GM12878 (cell line): ENCODE measurements around the gene SUMF1. TPM values are rescaled to one million over a fixed set of nuclear protein-coding genes. Genes with fewer than 3 reads are reported as not detected.

Experiments
- ATAC-seq: fragments of 200-7000 bp; cut with Tn5 transposase; 3 replicates; pipeline ENCODE4 v1.9.1; 2020; ENCODE audit warnings: mild to moderate bottlenecking, moderate library complexity
- BruUV-seq: library from RNA; stranded (reverse); fragments of 400-500 nt; replicated peaks from 2 replicates; lab custom pipeline; 2021; lab: Mats Ljungman, UMichigan
- CTCF ChIA-PET: fragments of 300-600 bp; sonication (Branson Sonifier 250); formaldehyde crosslinking; extraction: SDS; loops from one replicate; lab custom pipeline; 2021; ENCODE audit warnings: inconsistent platforms; lab: Yijun Ruan, JAX
- POLR2A ChIA-PET: fragments of 350-600 bp; formaldehyde crosslinking; extraction: SDS; loops from one replicate; lab custom pipeline; 2021; ENCODE audit warnings: inconsistent platforms; lab: Charles Lee
- RAD21 ChIA-PET: fragments of 300-600 bp; sonication (Branson Sonifier 250); formaldehyde crosslinking; loops from one replicate; lab custom pipeline; 2023; ENCODE audit warnings: antibody characterized with exemption; ENCODE audit not compliant: unreplicated experiment; lab: Charles Lee
- SMC1A ChIA-PET: fragments of 300-600 bp; sonication (Branson Sonifier 250); formaldehyde crosslinking; loops from one replicate; lab custom pipeline; 2023; ENCODE audit not compliant: unreplicated experiment, uncharacterized antibody; lab: Charles Lee
- DNase-seq: peaks from one replicate; pipeline ENCODE4 v3.0.0-alpha.2; 2011; ENCODE audit warnings: low read depth, low spot score
- FAIRE-seq: peaks from 3 replicates; lab custom pipeline; 2011; peaks lifted over from hg19 to GRCh38; lab: Jason Lieb, UNC
- H2AFZ ChIP-seq: 2 replicates; pipeline ENCODE4 v1.6.0; 2011; ENCODE audit warnings: low read depth, low read length, control low read depth; ENCODE audit not compliant: control insufficient read depth
- H3K27ac ChIP-seq: 2 replicates; pipeline ENCODE4 v1.5.1; 2011; ENCODE audit warnings: control low read depth; ENCODE audit not compliant: control insufficient read depth, insufficient read depth
- H3K27me3 ChIP-seq, 2 experiments: replicated peaks in 1 of 2; 2 replicates each; pipeline versions ENCODE4 v1.6.0 to v1.6.1; 2011; ENCODE audit warnings: low read length in 1 of 2; ENCODE audit not compliant: control insufficient read depth in 2 of 2, insufficient read depth in 2 of 2
- H3K36me3 ChIP-seq, 2 experiments: 2 replicates each; pipeline ENCODE4 v1.5.1; 2011; ENCODE audit warnings: low read length in 1 of 2; ENCODE audit not compliant: control insufficient read depth in 2 of 2, insufficient read depth in 2 of 2
- H3K4me1 ChIP-seq: 2 replicates; pipeline ENCODE4 v1.6.1; 2011; ENCODE audit warnings: mild to moderate bottlenecking, low read length, moderate library complexity, mixed read lengths; ENCODE audit not compliant: control insufficient read depth, insufficient read depth
- H3K4me2 ChIP-seq: 2 replicates; pipeline ENCODE4 v1.6.0; 2011; ENCODE audit warnings: control low read depth; ENCODE audit not compliant: control insufficient read depth, insufficient read depth
- H3K4me3 ChIP-seq: fragments of 200-600 bp; sonication (generic); 2 replicates; pipeline ENCODE4 v1.5.1; 2016
- H3K79me2 ChIP-seq: 2 replicates; pipeline ENCODE4 v1.6.0; 2011; ENCODE audit warnings: low read length; ENCODE audit not compliant: control insufficient read depth, insufficient read depth
- H3K9ac ChIP-seq: 2 replicates; pipeline ENCODE4 v1.8.0; 2011; ENCODE audit warnings: low read length, control low read depth, mixed read lengths; ENCODE audit not compliant: control insufficient read depth, insufficient read depth
- H3K9me3 ChIP-seq: replicated peaks from 3 replicates; pipeline ENCODE4 v1.5.1; 2011; ENCODE audit warnings: mild to moderate bottlenecking, low read length; ENCODE audit not compliant: control insufficient read depth, insufficient read depth
- H4K20me1 ChIP-seq: 2 replicates; pipeline ENCODE4 v1.6.0; 2011; ENCODE audit not compliant: control insufficient read depth, insufficient read depth
- BHLHE40 ChIP-seq, 2 experiments: fragments of 450-650 bp in 1 of 2; IDR thresholded peaks; 2 replicates each; pipeline ENCODE4 v1.6.1; 2011 to 2017; ENCODE audit warnings: low read depth in 2 of 2, borderline replicate concordance in 1 of 2, improper control_type of control experiment in 1 of 2, low read length in 1 of 2, mild to moderate bottlenecking in 1 of 2
- ESRRA ChIP-seq: IDR thresholded peaks from 2 replicates; pipeline ENCODE4 v1.6.1; 2012; ENCODE audit warnings: mild to moderate bottlenecking, low read length, improper control_type of control experiment
- NBN ChIP-seq: fragments of 450-650 bp; IDR thresholded peaks from 2 replicates; pipeline ENCODE4 v1.6.1; 2016
- NFYB ChIP-seq: IDR thresholded peaks from 2 replicates; pipeline ENCODE4 v1.6.1; 2011; ENCODE audit warnings: low read depth, mild to moderate bottlenecking, low read length, improper control_type of control experiment, moderate library complexity; ENCODE audit not compliant: insufficient read depth
- NR2C2 ChIP-seq: IDR thresholded peaks from 2 replicates; pipeline ENCODE4 v1.6.1; 2011; ENCODE audit warnings: borderline replicate concordance, low read depth; ENCODE audit not compliant: control insufficient read depth, insufficient read length
- NRF1 ChIP-seq: conservative IDR thresholded peaks from 2 replicates; pipeline ENCODE4 v1.6.1; 2011; ENCODE audit warnings: mild to moderate bottlenecking, low read depth, low read length, improper control_type of control experiment
- POLR2AphosphoS5 ChIP-seq: IDR thresholded peaks from 2 replicates; pipeline ENCODE4 v1.6.1; 2011; ENCODE audit warnings: mild to moderate bottlenecking, low read length, inconsistent platforms
- POU2F2 ChIP-seq: IDR thresholded peaks from 3 replicates; pipeline ENCODE4 v1.6.1; 2011; ENCODE audit warnings: low read depth, mild to moderate bottlenecking, low read length, borderline replicate concordance
- RAD21 ChIP-seq: IDR thresholded peaks from 2 replicates; pipeline ENCODE4 v1.6.1; 2011; ENCODE audit warnings: mild to moderate bottlenecking, low read depth, low read length, moderate library complexity; ENCODE audit not compliant: insufficient read depth
- RCOR1 ChIP-seq: conservative IDR thresholded peaks from 2 replicates; pipeline ENCODE4 v1.6.1; 2012; ENCODE audit warnings: low read depth, low read length, improper control_type of control experiment
- RFX5 ChIP-seq: IDR thresholded peaks from 2 replicates; pipeline ENCODE4 v1.6.1; 2011; ENCODE audit warnings: low read depth, low read length, improper control_type of control experiment
- SMAD1 ChIP-seq: fragments of 450-650 bp; IDR thresholded peaks from 2 replicates; pipeline ENCODE4 v1.6.1; 2018; ENCODE audit warnings: mild to moderate bottlenecking, low read depth; ENCODE audit not compliant: partially characterized antibody
- SP1 ChIP-seq: IDR thresholded peaks from one replicate; pipeline ENCODE4 v1.6.1; 2011; ENCODE audit warnings: low read depth, low read length
- SUPT20H ChIP-seq: IDR thresholded peaks from 2 replicates; pipeline ENCODE4 v1.6.1; 2011; ENCODE audit warnings: low read depth, mild to moderate bottlenecking, low read length, moderate library complexity, borderline replicate concordance; ENCODE audit not compliant: control insufficient read depth
- TCF7 ChIP-seq: IDR thresholded peaks from 2 replicates; pipeline ENCODE4 v1.6.1; 2014; ENCODE audit warnings: antibody characterized with exemption, borderline replicate concordance
- ZSCAN29 ChIP-seq: fragments of 450-650 bp; IDR thresholded peaks from 2 replicates; pipeline ENCODE4 v1.6.1; 2017; ENCODE audit warnings: mild to moderate bottlenecking, moderate library complexity
- WGBS: methylation state at CpG from one replicate; pipeline ENCODE4 v1.1.6; 2016; ENCODE audit warnings: low lambda C conversion rate; ENCODE audit not compliant: insufficient replicate concordance, insufficient coverage; ENCODE audit errors: missing lambda C conversion rate; 5-methylcytosine and 5-hydroxymethylcytosine counted together
- in situ Hi-C: fragments of 300-500 bp; cut with MboI; formaldehyde crosslinking; loops from 9 replicates; pipeline ENCODE4 v1.14.3; 2018; ENCODE audit warnings: mixed read lengths
- intact Hi-C: fragments of 100-400 bp; cut with micrococcal nuclease; formaldehyde crosslinking; loops from one replicate; pipeline ENCODE4 v1.14.2; 2022; ENCODE audit not compliant: unreplicated experiment
- polyA plus RNA-seq, 11 experiments: library from polyadenylated mRNA; depleted of rRNA in 4 of 11; unstranded in 6 of 11; stranded (reverse) in 5 of 11; fragments of >200 nt; fragmentation: Nextera tagmentation in 4 of 11; fragmentation: Illumina TruSeq in 1 of 11; extraction: Ambion mirVana in 4 of 11; extraction: Trizol in 1 of 11; gene quantifications; 1 replicate in 1 of 11; 2 replicates in 10 of 11; pipeline versions ENCODE4 v1.2.1 to v1.2.3, GENCODE V29; 2011 to 2016; ENCODE audit warnings: inconsistent platforms in 2 of 11, missing spikeins in 2 of 11, low read depth in 1 of 11
- total RNA-seq, 4 experiments: library from RNA; depleted of rRNA in 3 of 4; stranded (reverse); fragments of >200 nt in 3 of 4; fragmentation: Illumina TruSeq in 1 of 4; extraction: Trizol in 1 of 4; gene quantifications; 2 replicates each; pipeline versions ENCODE4 v1.2.1 to v1.2.3, GENCODE V29; 2013 to 2021
- TF ChIP-seq, protein P1 (sequence below): IDR thresholded peaks from 2 replicates; pipeline ENCODE4 v1.6.1; 2012; ENCODE audit warnings: low read depth, low read length, improper control_type of control experiment
- TF ChIP-seq, protein P2 (sequence below): fragments of 450-650 bp; IDR thresholded peaks from 2 replicates; pipeline ENCODE4 v1.6.1; 2016; ENCODE audit warnings: mild to moderate bottlenecking
- TF ChIP-seq, protein P3 (sequence below): IDR thresholded peaks from 2 replicates; pipeline ENCODE4 v1.6.1; 2011; ENCODE audit warnings: low read depth, mild to moderate bottlenecking, low read length, moderate library complexity, borderline replicate concordance; ENCODE audit errors: extremely low read depth
- TF ChIP-seq, protein P4 (sequence below): fragments of 450-650 bp; IDR thresholded peaks from 2 replicates; pipeline ENCODE4 v1.6.1; 2017; ENCODE audit warnings: borderline replicate concordance

SUMF1 gene
- total and polyA plus RNA-seq, 10 of the 15 experiments (the other 5 are each of a cell fraction or from before 2014, with no cell fraction given) = 3.2 to 14.3 (median 8.5) TPM

DNA sequence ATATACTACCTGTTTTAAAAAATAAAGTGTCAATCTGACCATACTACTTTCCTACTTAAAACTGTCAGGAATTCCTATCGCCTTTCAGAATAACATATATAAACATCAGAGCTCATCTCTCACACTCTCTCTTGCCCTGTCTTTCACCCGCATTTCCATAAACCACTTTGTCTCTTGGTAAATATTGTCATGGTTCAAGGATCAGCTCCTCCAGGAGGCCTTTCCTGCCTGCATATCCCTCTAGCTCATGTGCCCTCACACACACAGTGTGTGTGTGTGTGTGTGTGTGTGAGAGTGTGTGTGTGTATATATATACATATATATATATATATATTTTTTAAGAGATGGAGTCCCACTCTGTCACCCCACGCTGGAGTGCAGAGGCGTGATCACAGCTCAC is 6.7 kb downstream of the SUMF1 start (continued):
- TF ChIP-seq, protein P1, sequence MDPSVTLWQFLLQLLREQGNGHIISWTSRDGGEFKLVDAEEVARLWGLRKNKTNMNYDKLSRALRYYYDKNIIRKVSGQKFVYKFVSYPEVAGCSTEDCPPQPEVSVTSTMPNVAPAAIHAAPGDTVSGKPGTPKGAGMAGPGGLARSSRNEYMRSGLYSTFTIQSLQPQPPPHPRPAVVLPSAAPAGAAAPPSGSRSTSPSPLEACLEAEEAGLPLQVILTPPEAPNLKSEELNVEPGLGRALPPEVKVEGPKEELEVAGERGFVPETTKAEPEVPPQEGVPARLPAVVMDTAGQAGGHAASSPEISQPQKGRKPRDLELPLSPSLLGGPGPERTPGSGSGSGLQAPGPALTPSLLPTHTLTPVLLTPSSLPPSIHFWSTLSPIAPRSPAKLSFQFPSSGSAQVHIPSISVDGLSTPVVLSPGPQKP = no peak
- no peak for TF ChIP-seq NRF1
- TF ChIP-seq POU2F2 = no peak
- TF ChIP-seq, all 136 proteins: peak for 0

DNA sequence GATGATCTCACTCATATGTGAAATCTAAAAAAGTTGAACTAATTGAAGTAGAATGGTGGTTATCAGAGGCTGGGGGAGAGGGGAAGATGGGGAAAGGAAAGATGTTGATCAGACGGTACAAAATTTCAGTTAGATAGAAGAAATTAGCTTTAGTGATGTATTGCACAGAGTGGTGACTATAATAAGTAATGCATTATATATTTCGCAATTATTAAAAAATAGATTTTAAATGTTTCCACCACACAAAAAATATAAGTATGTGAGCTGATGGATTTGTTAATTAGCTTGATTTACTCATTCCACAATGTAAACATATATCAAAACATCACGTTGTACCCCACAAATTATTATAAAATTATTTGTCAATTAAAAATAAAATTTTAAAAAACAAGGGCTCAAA is 8.1 kb downstream of the SUMF1 start:
- ChIA-PET SMC1A (no interaction called here), CTCF (no interaction called here), POLR2A (no interaction called here), RAD21 (no interaction called here)
- in situ Hi-C loops (no loop called here), intact Hi-C loops (no loop called here)
- FAIRE-seq (no peak), DNase-seq (no peak), ATAC-seq (no peak)
- no peaks in the 10 kb centered on the region for H4K20me1 ChIP-seq
- no peak overlapping the region for H2AFZ ChIP-seq
- no TSS peak for BruUV-seq
- H3K4me3 ChIP-seq = no peak overlapping the region
- no peaks in the 10 kb centered on the region for H3K79me2 ChIP-seq
- 95% methylated on average over 3 of the region's 3 CpGs for WGBS
- H3K4me2 ChIP-seq = no peak overlapping the region
- no peaks in the 10 kb centered on the region for H3K9me3 ChIP-seq
- no peak overlapping the region for H3K9ac ChIP-seq
- no peak overlapping the region for H3K27ac ChIP-seq
- no peaks in the 10 kb centered on the region for H3K27me3 ChIP-seq
- no peak for TF ChIP-seq RFX5
- no peak for TF ChIP-seq SMAD1
- TF ChIP-seq NR2C2 = no peak
- TF ChIP-seq NFYB = no peak
- TF ChIP-seq ESRRA = no peak
- TF ChIP-seq ZSCAN29 = no peak
- no peak for TF ChIP-seq RAD21
- no peak for TF ChIP-seq BHLHE40 (IDR thresholded peaks at IDR 0.05; ENCODE audit: borderline replicate concordance in 1 of 2, low read depth in 2 of 2, low read length in 1 of 2)
- TF ChIP-seq, protein P2, sequence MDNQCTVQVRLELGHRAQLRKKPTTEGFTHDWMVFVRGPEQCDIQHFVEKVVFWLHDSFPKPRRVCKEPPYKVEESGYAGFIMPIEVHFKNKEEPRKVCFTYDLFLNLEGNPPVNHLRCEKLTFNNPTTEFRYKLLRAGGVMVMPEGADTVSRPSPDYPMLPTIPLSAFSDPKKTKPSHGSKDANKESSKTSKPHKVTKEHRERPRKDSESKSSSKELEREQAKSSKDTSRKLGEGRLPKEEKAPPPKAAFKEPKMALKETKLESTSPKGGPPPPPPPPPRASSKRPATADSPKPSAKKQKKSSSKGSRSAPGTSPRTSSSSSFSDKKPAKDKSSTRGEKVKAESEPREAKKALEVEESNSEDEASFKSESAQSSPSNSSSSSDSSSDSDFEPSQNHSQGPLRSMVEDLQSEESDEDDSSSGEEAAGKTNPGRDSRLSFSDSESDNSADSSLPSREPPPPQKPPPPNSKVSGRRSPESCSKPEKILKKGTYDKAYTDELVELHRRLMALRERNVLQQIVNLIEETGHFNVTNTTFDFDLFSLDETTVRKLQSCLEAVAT = no peak
- TF ChIP-seq SP1 = no peak
- no peak for TF ChIP-seq TCF7
- no peak for TF ChIP-seq POLR2AphosphoS5
- TF ChIP-seq, protein P3, sequence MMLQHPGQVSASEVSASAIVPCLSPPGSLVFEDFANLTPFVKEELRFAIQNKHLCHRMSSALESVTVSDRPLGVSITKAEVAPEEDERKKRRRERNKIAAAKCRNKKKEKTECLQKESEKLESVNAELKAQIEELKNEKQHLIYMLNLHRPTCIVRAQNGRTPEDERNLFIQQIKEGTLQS = no peak
- TF ChIP-seq, protein P4, sequence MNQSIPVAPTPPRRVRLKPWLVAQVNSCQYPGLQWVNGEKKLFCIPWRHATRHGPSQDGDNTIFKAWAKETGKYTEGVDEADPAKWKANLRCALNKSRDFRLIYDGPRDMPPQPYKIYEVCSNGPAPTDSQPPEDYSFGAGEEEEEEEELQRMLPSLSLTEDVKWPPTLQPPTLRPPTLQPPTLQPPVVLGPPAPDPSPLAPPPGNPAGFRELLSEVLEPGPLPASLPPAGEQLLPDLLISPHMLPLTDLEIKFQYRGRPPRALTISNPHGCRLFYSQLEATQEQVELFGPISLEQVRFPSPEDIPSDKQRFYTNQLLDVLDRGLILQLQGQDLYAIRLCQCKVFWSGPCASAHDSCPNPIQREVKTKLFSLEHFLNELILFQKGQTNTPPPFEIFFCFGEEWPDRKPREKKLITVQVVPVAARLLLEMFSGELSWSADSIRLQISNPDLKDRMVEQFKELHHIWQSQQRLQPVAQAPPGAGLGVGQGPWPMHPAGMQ = no peak
- TF ChIP-seq NBN = no peak
- TF ChIP-seq SUPT20H = no peak
- no peak for TF ChIP-seq RCOR1
- H3K4me1 ChIP-seq = no peaks in the 10 kb centered on the region
- no peaks in the 10 kb centered on the region for H3K36me3 ChIP-seq
